ENCODE data around the gene IL32.

GRCh38 chr16:3035972-3036725, 29.3 kb upstream of the IL32 start:
- TF ChIP-seq, protein P1, sequence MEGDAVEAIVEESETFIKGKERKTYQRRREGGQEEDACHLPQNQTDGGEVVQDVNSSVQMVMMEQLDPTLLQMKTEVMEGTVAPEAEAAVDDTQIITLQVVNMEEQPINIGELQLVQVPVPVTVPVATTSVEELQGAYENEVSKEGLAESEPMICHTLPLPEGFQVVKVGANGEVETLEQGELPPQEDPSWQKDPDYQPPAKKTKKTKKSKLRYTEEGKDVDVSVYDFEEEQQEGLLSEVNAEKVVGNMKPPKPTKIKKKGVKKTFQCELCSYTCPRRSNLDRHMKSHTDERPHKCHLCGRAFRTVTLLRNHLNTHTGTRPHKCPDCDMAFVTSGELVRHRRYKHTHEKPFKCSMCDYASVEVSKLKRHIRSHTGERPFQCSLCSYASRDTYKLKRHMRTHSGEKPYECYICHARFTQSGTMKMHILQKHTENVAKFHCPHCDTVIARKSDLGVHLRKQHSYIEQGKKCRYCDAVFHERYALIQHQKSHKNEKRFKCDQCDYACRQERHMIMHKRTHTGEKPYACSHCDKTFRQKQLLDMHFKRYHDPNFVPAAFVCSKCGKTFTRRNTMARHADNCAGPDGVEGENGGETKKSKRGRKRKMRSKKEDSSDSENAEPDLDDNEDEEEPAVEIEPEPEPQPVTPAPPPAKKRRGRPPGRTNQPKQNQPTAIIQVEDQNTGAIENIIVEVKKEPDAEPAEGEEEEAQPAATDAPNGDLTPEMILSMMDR (IDR thresholded peaks at IDR 0.05), result no peak
- no peak for TF ChIP-seq POLR2A (IDR thresholded peaks at IDR 0.05)

Measured in thyroid gland (tissue), 4 donors.